NCI-H2196 treated with DMSO at 0.1 percent for 48 hours (cell line): ENCODE data around the gene GTF2F2.

Experiments used
- DNase-seq: peaks from one replicate; lab custom pipeline; 2025; ENCODE audit not compliant: unreplicated experiment; lab: John Stamatoyannopoulos, UW

GTF2F2 gene

DNA sequence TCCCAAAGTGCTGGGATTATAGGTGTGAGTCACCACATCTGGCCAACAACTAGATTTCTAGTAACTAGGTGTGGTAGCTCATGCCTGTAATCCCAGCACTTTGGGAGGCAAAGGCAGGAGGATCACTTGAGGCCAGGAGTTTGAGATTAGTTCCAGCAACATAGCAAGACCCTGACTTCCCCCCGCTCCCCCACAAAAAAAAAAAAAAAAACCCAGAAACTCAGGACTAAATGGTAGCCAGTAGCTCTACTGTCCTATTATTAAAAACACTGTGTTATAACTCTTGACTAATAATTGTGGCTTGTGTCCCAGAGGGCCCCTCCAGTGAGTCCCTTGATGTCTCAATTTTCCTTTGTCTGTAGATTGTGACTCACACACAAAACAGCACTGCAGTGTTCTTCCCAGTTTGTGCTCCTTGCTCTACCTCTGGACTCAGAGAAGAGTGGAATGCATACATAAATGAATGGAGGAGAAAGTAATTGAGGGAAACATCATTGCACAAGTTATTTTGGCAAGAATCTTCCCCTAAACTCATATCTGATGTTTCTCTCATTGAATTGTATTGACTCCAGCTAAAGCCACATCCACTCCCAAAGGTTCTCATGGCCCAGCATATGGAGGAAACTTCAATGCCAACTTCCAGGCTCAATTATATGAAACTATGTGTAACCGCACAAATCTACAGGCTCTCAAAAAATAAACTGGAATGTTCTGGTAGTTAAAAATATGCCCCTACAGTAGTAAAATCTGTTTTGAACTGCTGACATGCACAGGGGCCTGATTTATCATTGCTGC, 211.9 kb downstream of the GTF2F2 start:
- no peak for DNase-seq

DNA sequence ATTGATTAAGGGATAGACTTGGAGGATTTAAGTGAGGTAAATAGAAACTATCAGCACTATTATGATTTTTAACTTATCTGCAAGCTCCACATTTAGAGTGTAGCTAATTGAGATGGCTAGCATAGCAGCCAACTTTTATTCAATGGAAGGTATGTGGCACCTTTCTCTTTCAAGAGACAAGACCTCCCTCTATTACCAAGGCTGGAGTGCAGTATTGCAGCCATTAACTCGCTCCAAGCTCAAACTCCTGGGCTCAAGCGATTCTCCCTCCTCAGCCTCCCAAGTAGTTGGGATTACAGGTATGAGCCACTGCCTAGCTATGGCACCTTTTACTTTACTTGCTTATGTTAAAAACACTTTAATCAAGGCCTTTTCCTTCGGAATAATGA, 212.5 kb downstream of the GTF2F2 start:
- DNase-seq = no peak

DNA sequence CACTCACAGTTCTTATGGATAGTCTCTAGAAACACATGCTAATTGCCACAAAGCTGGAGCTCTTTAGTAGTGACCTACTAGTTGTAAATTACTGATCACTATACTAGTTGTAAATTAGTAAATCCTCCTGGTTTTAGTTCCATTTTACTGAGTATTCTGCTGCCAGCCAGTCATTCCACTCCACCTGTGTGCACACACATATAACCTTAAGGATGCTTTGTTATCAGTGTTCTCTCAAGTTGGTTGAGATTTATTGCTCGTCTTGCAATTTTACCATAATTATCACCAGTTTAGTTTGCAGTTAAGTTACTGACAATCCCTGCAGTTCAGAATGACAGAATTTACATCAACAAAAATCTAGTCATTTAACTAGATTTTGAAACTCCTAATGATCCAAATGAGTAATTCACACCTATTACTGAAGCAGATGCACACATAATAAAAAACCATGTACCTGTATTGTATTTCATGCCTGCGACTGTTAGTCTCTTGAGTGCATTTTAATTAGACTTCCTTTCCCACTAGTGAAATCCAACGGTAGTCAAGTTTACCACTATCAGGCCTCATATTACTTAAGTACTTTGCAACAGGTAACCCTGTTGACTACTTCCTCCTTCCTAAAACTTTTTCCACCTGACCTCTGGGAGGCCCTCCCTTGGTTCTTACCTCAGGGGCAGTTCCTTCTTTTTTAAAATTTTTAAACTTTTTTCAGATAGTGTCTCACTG, 213.1 kb downstream of the GTF2F2 start:
- DNase-seq = no peak
